ENCODE data around the gene KCNQ1. TPM values are rescaled to one million over a fixed set of nuclear protein-coding genes. Genes with fewer than 3 reads are reported as not detected.

KCNQ1 gene
- total RNA-seq, 1 experiment from 2014 or later, result 2.3 TPM

DNA sequence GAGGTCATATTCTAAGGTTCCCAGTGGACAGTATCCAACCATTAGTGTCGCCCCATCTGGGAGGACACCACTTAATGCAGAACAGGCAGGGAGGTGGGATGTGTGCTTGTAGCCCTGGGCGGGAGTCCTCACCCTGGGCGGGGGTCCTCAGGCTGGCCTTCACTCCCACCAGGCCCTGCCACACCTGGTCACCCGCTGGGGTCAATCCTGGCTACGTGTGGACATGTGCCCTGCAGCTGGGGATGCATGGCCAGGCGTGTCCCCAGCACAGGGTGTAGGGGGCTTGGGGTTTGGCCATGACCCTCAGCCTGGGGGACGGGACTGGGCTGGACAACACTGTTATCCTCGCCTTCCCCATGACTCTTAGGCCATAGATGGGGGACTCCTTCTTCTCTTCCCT lies 19.3 kb upstream of the KCNQ1 start:
- H3K27me3 ChIP-seq (ENCODE audit: insufficient read depth, low read length), result no peaks in the 10 kb centered on the region; the same call in 1 of the 2 replicates
- no peak overlapping the region for H2BK5ac ChIP-seq (ENCODE audit: insufficient read length, low read length)
- Mint-ChIP-seq H3K27ac (peak overlapping the region in 1 of 3 experiments; percentile 70; a peak in 1 of 7 replicates), H3K4me1 (no peaks in the 10 kb centered on the region), H3K36me3 (ENCODE audit: insufficient read depth in 1 of 3, low read depth in 3 of 3) (no peaks in the 10 kb centered on the region), H3K4me3 (no peak overlapping the region), H3K27me3 (ENCODE audit: low read depth) (peaks cover 13% of the 10 kb centered on the region), H3K9me3 (no peaks in the 10 kb centered on the region; a peak in 1 of 5 replicates)
- H3K9ac ChIP-seq (ENCODE audit: extremely low read depth, insufficient read length, low read length), result no peak overlapping the region
- H3T11ph ChIP-seq (ENCODE audit: low read length), result no peak overlapping the region
- H3K9me3 ChIP-seq (ENCODE audit: control insufficient read depth, low read depth, low read length), result no peaks in the 10 kb centered on the region
- H2BK12ac ChIP-seq (ENCODE audit: insufficient read length, low read depth, low read length), result no peak overlapping the region
- H4K5ac ChIP-seq (ENCODE audit: insufficient read length, low read depth, low read length), result no peak overlapping the region
- no peak overlapping the region for H4K91ac ChIP-seq (ENCODE audit: insufficient read length, low read depth, low read length)
- no peak overlapping the region for H3K4me2 ChIP-seq (ENCODE audit: insufficient read depth, insufficient read length, low read length)
- H3K79me1 ChIP-seq (ENCODE audit: insufficient read depth, low read depth, low read length, poor library complexity, severe bottlenecking), result no peaks in the 10 kb centered on the region
- TF ChIP-seq, protein P1, sequence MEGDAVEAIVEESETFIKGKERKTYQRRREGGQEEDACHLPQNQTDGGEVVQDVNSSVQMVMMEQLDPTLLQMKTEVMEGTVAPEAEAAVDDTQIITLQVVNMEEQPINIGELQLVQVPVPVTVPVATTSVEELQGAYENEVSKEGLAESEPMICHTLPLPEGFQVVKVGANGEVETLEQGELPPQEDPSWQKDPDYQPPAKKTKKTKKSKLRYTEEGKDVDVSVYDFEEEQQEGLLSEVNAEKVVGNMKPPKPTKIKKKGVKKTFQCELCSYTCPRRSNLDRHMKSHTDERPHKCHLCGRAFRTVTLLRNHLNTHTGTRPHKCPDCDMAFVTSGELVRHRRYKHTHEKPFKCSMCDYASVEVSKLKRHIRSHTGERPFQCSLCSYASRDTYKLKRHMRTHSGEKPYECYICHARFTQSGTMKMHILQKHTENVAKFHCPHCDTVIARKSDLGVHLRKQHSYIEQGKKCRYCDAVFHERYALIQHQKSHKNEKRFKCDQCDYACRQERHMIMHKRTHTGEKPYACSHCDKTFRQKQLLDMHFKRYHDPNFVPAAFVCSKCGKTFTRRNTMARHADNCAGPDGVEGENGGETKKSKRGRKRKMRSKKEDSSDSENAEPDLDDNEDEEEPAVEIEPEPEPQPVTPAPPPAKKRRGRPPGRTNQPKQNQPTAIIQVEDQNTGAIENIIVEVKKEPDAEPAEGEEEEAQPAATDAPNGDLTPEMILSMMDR (conservative IDR thresholded peaks at IDR 0.05), result no peak
- no peak overlapping the region for H2AK5ac ChIP-seq (ENCODE audit: insufficient read length, low read length)
- no peaks in the 10 kb centered on the region for H3K4me1 ChIP-seq (ENCODE audit: insufficient read depth, low read length)
- H4K20me1 ChIP-seq (ENCODE audit: control insufficient read depth, insufficient read depth, insufficient read length), result no peaks in the 10 kb centered on the region
- no peak overlapping the region for H3K14ac ChIP-seq (ENCODE audit: insufficient read depth, low read length)
- no peaks in the 10 kb centered on the region for H3K79me2 ChIP-seq (ENCODE audit: insufficient read depth, low read length)
- H3K23ac ChIP-seq (ENCODE audit: insufficient read length, low read depth, low read length), result no peak overlapping the region
- H2BK20ac ChIP-seq (ENCODE audit: low read depth, low read length, poor library complexity, severe bottlenecking), result no peak overlapping the region
- H3K56ac ChIP-seq (ENCODE audit: insufficient read length, low read depth, low read length), result no peak overlapping the region
- no peak overlapping the region for H2AFZ ChIP-seq (ENCODE audit: low read length)
- no peak overlapping the region for H4K8ac ChIP-seq (replicated peaks; ENCODE audit: insufficient read length, low read depth, low read length)
- no peak for DNase-seq
- no CpG with 5 or more reads among the region's 8 CpGs for WGBS (ENCODE audit: extremely low coverage, insufficient read length, low lambda C conversion rate)
- no peak overlapping the region for H3K27ac ChIP-seq (ENCODE audit: insufficient read length, low read depth, low read length)
- no peak overlapping the region for H2BK15ac ChIP-seq (ENCODE audit: low read depth, low read length)
- H3K18ac ChIP-seq (ENCODE audit: insufficient read length, low read depth, low read length), result no peak overlapping the region
- H2BK120ac ChIP-seq (ENCODE audit: low read depth, low read length, poor library complexity, severe bottlenecking), result no peak overlapping the region
- no peak overlapping the region for H3K4ac ChIP-seq (ENCODE audit: low read depth, low read length)
- H3K23me2 ChIP-seq (ENCODE audit: insufficient read length, low read depth, low read length, poor library complexity, severe bottlenecking), result no peaks in the 10 kb centered on the region

Measured in H9 (cell line).